Fibroblast of lung (primary cell): Measurements from ENCODE around the gene F2R. TPM values are rescaled to one million over a fixed set of nuclear protein-coding genes. Genes with fewer than 3 reads are reported as not detected.
A peak's percentile ranks its signal among the peaks of the same experiment; 100 is the strongest.

Experiments used
- DNase-seq, 2 donors: peaks; one replicate each; pipeline versions ENCODE4 v3.0.0 to v3.0.0-alpha.2; 2010; ENCODE audit warnings: low read depth in 2 of 2
- H2AFZ ChIP-seq: 2 replicates; pipeline ENCODE4 v1.5.1; 2012; ENCODE audit warnings: low read length, control low read depth, inconsistent platforms
- H3K27ac ChIP-seq: 2 replicates; pipeline ENCODE4 v1.5.1; 2011; ENCODE audit warnings: low read length, control low read depth; ENCODE audit not compliant: insufficient read depth
- H3K27me3 ChIP-seq: 2 replicates; pipeline ENCODE4 v1.5.1; 2011; ENCODE audit warnings: mild to moderate bottlenecking, low read length; ENCODE audit not compliant: control insufficient read depth, insufficient read depth
- H3K36me3 ChIP-seq: 2 replicates; pipeline ENCODE4 v1.5.1; 2011; ENCODE audit warnings: low read length; ENCODE audit not compliant: control insufficient read depth, insufficient read depth
- H3K4me1 ChIP-seq: 2 replicates; pipeline ENCODE4 v1.5.1; 2011; ENCODE audit warnings: low read length; ENCODE audit not compliant: control insufficient read depth, insufficient read depth; ENCODE audit errors: extremely low read depth
- H3K4me2 ChIP-seq: 2 replicates; pipeline ENCODE4 v1.5.1; 2011; ENCODE audit warnings: low read length, control low read depth; ENCODE audit not compliant: insufficient read depth; ENCODE audit errors: extremely low read depth
- H3K4me3 ChIP-seq, 4 experiments: fragments of 200-600 bp in 1 of 4; sonication (generic) in 1 of 4; replicated peaks in 1 of 4; 2 replicates each; pipeline ENCODE4 v1.5.1; 2011 to 2016; ENCODE audit warnings: low read length in 4 of 4, low read depth in 3 of 4, mild to moderate bottlenecking in 3 of 4, control low read depth in 2 of 4, inconsistent platforms in 1 of 4, mixed read lengths in 1 of 4; ENCODE audit not compliant: insufficient read depth in 1 of 4; ENCODE audit errors: control extremely low read depth in 1 of 4
- H3K79me2 ChIP-seq: 2 replicates; pipeline ENCODE4 v1.5.1; 2012; ENCODE audit warnings: mild to moderate bottlenecking, low read length, inconsistent platforms; ENCODE audit not compliant: control insufficient read depth, insufficient read depth
- H3K9ac ChIP-seq: 2 replicates; pipeline ENCODE4 v1.5.1; 2011; ENCODE audit warnings: mild to moderate bottlenecking, low read length, control low read depth; ENCODE audit not compliant: insufficient read depth
- H3K9me3 ChIP-seq: 2 replicates; pipeline ENCODE4 v1.5.1; 2012; ENCODE audit warnings: low read depth, low read length; ENCODE audit not compliant: control insufficient read depth, insufficient read depth
- H4K20me1 ChIP-seq: 2 replicates; pipeline ENCODE4 v1.5.1; 2011; ENCODE audit warnings: low read length; ENCODE audit not compliant: control insufficient read depth, insufficient read depth; ENCODE audit errors: extremely low read depth
- EZH2 ChIP-seq: IDR thresholded peaks from 2 replicates; pipeline ENCODE4 v1.5.1; 2012; ENCODE audit warnings: low read length, control low read depth, mild to moderate bottlenecking; ENCODE audit errors: missing control alignments
- polyA plus RNA-seq, 2 donors: library from polyadenylated mRNA; depleted of rRNA in 1 of 2; stranded (reverse) in 1 of 2; unstranded in 1 of 2; fragments of >200 nt; gene quantifications; 2 replicates each; pipeline ENCODE4 v1.2.1, GENCODE V29; 2011 to 2012; ENCODE audit warnings: missing spikeins in 1 of 2
- total RNA-seq: library from RNA; depleted of rRNA; stranded (reverse); fragments of >200 nt; gene quantifications from 2 replicates; pipeline ENCODE4 v1.2.1, GENCODE V29; 2014
- TF ChIP-seq, protein P1 (sequence below), 2 donors: IDR thresholded peaks in 1 of 2; conservative IDR thresholded peaks in 1 of 2; 1 replicate in 1 of 2; 2 replicates in 1 of 2; pipeline ENCODE4 v1.5.1; 2011 to 2012; ENCODE audit warnings: low read length in 2 of 2, control low read depth in 1 of 2, inconsistent platforms in 1 of 2, low read depth in 1 of 2, mild to moderate bottlenecking in 1 of 2

F2R gene
- total and polyA plus RNA-seq, 2 donors (not counting 1 experiment from before 2014, with no cell fraction given): 265 to 797 TPM

DNA sequence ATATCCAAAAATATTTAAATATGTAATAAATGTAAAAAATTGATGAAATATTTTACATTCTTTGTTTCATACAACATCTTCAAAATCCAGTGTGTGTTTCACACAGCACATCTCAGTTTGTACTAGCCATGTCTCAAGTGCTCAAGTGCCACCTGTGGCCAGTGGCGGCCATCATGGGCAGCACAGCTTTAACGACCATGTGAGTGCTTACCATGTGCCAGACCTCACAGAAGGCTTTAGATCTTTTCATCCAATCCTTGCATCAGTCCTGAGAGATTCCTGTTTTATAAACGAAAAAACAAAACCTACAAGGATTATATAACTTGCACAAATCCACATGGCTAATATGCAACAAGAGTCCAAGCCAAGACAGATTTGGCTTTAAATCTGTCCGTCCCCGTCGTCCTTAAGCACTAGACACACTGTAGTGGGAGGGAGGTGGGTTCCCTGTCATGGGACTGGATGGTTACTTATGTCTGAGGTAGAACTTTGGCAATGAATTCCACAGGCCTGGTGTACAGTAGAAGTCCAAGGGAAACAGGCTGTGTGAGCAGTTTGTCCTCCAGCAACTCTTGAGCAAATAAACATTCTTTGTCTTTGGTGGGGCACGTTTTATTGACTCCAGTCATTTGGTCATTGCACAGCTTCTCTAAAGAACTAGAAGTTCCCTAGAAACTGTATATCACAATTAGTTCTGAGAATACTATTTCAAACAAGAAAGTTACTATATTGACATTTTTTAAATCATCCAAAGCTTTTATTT, 25.0 kb upstream of the F2R start:
- Histone ChIP-seq H3K4me3 (no peak overlapping the region), H3K27ac (peak overlapping the region; percentile 69), H4K20me1 (no peaks in the 10 kb centered on the region), H3K4me1 (peaks cover 16% of the 10 kb centered on the region), H3K9ac (no peak overlapping the region), H3K9me3 (no peaks in the 10 kb centered on the region), H3K36me3 (no peaks in the 10 kb centered on the region), H3K79me2 (no peaks in the 10 kb centered on the region), H3K4me2 (peak overlapping the region; percentile 30), H3K27me3 (no peaks in the 10 kb centered on the region), H2AFZ (no peak overlapping the region)
- TF ChIP-seq EZH2: no peak
- TF ChIP-seq, protein P1, sequence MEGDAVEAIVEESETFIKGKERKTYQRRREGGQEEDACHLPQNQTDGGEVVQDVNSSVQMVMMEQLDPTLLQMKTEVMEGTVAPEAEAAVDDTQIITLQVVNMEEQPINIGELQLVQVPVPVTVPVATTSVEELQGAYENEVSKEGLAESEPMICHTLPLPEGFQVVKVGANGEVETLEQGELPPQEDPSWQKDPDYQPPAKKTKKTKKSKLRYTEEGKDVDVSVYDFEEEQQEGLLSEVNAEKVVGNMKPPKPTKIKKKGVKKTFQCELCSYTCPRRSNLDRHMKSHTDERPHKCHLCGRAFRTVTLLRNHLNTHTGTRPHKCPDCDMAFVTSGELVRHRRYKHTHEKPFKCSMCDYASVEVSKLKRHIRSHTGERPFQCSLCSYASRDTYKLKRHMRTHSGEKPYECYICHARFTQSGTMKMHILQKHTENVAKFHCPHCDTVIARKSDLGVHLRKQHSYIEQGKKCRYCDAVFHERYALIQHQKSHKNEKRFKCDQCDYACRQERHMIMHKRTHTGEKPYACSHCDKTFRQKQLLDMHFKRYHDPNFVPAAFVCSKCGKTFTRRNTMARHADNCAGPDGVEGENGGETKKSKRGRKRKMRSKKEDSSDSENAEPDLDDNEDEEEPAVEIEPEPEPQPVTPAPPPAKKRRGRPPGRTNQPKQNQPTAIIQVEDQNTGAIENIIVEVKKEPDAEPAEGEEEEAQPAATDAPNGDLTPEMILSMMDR (conservative IDR thresholded peaks at IDR 0.05 in 1 of 2, IDR thresholded peaks at IDR 0.05 in 1 of 2; ENCODE audit: low read depth in 1 of 2, low read length in 2 of 2): no peak
- DNase-seq: peak; percentile 74 to 87

DNA sequence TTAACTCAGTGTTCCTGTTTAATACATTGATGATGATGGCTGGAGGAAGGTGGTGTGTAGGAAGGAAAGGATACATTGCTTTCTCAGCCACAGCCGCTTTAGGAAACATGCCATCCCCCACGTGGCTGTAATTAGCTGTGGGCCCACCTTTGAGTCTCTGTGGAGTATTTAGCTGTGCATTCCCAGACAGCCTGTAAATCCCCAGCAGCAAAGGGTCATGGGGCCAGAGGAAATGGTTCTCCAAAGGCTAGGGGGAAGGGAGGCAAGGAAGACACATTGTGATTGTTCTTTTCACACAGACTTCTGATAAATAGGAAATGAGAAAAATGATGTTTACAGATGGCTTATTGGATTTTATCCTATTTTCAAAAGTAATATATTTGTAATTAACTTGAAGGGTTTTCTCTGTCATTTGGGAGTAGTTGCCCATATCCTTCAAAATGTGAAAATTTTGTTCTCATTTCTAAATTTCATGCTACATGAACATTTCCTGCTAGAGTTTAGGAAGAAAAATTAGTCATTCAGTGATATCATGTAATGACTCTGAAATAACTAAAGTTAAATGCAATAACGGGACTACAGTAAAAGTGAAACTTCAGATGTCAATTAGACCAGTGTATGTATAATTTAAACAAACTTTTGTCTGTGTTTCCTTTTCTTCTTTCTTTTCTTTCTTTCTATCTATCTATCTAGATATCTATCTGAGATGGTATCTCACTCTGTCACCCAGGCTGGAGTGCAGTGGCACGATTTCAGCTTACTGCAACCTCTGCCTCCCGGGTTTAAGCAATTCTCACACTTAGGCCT, 24.3 kb upstream of the F2R start:
- Histone ChIP-seq H3K9ac (no peak overlapping the region), H3K79me2 (no peaks in the 10 kb centered on the region)
- TF ChIP-seq, protein P1 (conservative IDR thresholded peaks at IDR 0.05 in 1 of 2, IDR thresholded peaks at IDR 0.05 in 1 of 2; ENCODE audit: low read depth in 1 of 2, low read length in 2 of 2): no peak
- no peak for TF ChIP-seq EZH2

DNA sequence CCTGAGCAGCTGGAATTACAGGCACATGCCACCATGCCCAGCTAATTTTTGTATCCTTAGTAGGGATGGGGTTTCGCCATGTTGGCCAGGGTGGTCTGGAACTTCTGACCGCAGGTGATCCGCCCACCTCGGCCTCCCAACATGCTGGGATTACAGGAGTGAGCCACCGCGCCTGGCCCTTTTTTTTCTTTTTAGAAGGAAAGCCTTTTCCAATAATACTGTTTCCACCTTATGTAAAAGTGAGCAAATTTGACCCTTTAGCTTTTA, 23.7 kb upstream of the F2R start:
- no peak for DNase-seq
- H3K9me3 ChIP-seq: no peaks in the 10 kb centered on the region
- no peak overlapping the region for H3K9ac ChIP-seq
- no peaks in the 10 kb centered on the region for H4K20me1 ChIP-seq
- no peaks in the 10 kb centered on the region for H3K36me3 ChIP-seq
- peak overlapping the region; percentile 56 for H3K4me2 ChIP-seq
- no peak overlapping the region for H2AFZ ChIP-seq
- TF ChIP-seq, protein P1 (conservative IDR thresholded peaks at IDR 0.05 in 1 of 2, IDR thresholded peaks at IDR 0.05 in 1 of 2; ENCODE audit: low read depth in 1 of 2, low read length in 2 of 2): no peak
- no peak for TF ChIP-seq EZH2
- H3K27me3 ChIP-seq: no peaks in the 10 kb centered on the region
- peak overlapping the region; percentile 69 for H3K27ac ChIP-seq
- no peak overlapping the region for H3K4me3 ChIP-seq
- H3K79me2 ChIP-seq: no peaks in the 10 kb centered on the region
- peaks cover 21% of the 10 kb centered on the region for H3K4me1 ChIP-seq

More for the DNA sequence above, 24.3 kb upstream of the F2R start:
- Histone ChIP-seq H3K4me1 (peaks cover 21% of the 10 kb centered on the region), H4K20me1 (no peaks in the 10 kb centered on the region), H3K9me3 (no peaks in the 10 kb centered on the region), H2AFZ (no peak overlapping the region), H3K4me2 (peak overlapping the region; percentile 56), H3K36me3 (no peaks in the 10 kb centered on the region), H3K27ac (peak overlapping the region; percentile 69), H3K4me3 (no peak overlapping the region), H3K27me3 (no peaks in the 10 kb centered on the region)
- DNase-seq: peak; percentile 59 to 89
